GM18519 (cell line): ENCODE results near the gene GOLT1B.
A peak's percentile ranks its signal among the peaks of the same experiment; 100 is the strongest.
"Not testable (repeated sequence)": the region's sequence is repeated elsewhere in the genome, so short reads cannot be mapped to it uniquely, and the experiment has no call there.

Experiments
- ATAC-seq: cut with Tn5 transposase; IDR thresholded peaks from one replicate; pipeline ENCODE4 v1.9.1; 2021; ENCODE audit warnings: mild to moderate bottlenecking, moderate library complexity; ENCODE audit not compliant: unreplicated experiment, low FRiP score

GOLT1B gene, protein sequence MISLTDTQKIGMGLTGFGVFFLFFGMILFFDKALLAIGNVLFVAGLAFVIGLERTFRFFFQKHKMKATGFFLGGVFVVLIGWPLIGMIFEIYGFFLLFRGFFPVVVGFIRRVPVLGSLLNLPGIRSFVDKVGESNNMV

DNA sequence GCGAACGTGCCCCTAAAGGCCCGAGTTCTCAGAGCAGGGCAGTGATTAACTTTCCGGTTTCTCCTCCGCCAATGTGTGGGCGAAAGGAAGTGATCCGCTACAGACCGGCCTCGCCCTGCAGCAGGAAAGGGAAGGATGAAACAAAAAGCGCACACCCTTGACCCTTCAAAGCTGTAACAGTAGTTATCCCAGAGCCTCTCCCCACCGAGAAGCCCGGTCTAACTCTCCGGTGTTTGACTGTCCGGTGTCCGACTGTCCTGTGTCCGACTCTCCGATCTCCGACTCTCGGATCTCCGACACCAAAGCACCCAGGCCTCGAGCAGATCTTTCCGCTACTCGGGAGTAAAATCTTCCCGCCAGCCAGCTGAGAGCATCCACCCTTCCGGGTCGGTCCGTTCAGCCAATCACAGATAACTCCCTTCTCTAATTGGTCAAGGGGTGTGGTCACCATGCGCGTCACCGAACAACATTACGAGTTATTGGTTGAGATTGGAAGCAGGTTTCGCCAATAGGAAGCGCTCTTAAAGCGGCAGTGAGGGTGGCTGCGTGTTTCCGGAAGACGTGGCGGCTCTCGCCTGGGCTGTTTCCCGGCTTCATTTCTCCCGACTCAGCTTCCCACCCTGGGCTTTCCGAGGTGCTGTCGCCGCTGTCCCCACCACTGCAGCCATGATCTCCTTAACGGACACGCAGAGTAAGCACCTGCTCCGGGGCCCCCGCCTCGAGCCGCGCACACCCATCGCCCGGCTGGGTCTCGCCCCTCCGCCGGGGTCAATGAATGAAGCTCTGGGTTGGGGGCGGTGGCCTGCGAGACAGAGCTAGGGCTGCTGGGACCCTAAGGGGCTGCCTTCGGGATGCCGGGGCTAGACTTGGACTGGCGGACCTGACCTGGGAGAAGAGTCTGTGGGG lies at the start of gene GOLT1B, which contains the start of gene RECQL:
Gene GOLT1B (plus strand): TSS at position 532 of the 906 bp plus-strand sequence. CDS start 135 bp downstream, at position 667.
Gene RECQL (minus strand): TSS at position 378 of the 906 bp plus-strand sequence. CDS start 2,065 bp downstream, outside the sequence.
- ATAC-seq, result peak; percentile 99

DNA sequence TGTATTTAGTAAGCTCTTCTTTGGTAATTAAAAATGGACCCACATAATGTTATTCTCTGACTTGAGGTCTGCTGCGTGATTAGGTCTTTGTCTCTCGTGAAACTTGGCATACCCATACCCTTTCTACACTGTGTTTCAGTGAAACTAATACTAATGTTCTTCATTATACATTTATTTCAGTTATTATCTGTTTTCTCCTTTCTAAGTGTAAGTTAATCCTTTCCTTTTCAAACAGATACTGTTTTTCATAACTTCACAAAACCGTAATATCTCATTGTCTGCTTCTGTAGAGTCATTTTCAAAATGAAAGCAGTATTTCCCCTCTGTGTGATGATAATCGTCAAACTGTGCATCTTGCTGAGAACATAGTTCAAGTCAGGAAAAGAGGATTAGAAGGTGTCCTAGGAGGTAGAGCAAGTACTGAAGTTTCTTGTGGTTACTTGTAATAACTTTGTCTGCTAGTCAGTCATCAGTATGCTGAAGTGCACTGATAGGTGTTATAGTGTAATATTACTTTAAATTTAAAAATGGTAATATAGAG lies 48.2 kb upstream of the GOLT1B start:
- no peak for ATAC-seq

DNA sequence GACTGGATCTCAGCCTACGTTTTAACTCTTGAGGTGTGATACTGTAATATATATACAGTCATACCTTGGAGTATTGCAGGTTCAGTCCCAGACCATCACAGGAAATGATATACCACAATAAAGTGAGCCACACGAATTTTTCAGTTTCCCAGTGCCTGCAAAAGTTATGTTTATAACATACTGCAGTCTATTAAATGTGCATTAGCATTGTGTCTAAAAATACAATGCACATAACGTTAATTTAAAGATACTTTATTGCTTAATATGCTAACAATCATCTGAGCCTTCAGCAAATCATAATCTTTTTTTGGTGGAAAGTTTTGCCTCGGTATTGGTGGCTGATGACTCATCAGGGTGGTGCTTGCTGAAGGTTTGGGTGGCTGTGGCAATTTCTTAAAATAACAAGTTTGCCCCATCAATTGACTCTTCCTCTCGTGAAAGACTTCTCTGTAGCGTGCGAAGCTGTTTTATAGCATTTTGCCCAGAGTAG lies 45.3 kb upstream of the GOLT1B start:
- ATAC-seq, result no peak

DNA sequence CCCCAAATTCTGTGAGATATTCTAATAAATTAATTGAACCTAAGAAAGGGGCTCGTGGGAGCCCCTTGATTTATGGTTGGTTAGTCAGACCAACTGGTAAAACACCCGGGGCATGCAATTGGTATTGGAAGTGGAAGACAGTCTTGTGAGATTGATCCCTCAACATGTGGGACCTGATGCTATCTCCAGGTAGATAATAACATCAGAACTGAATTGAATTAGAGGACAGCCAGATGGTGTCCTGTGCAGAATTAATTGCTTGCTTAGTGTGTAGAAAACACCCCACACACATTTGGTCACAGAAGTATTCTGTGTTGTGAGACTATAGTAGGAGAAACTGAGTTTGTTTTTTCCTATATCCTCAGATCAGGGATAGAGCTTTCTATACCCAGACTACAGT lies 42.1 kb upstream of the GOLT1B start:
- no peak for ATAC-seq

DNA sequence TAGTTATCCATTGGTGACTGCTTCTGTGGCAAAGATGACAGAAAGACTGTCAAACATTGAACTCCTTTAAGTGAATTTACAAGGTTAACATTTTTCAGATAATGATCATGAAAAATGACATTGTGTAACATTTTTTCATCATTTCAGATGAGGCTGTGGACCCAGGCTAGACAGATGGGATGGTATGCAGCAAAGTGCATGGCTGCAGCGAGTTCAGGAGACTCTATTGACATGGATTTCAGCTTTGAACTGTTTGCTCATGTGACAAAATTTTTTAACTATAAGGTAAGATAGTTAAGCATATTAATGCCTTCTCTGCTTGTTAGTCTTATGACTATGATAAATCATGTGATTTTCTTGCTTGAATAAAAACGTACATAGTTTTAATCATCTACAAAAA lies 34.3 kb upstream of the GOLT1B start:
- not testable (repeated sequence) for ATAC-seq

DNA sequence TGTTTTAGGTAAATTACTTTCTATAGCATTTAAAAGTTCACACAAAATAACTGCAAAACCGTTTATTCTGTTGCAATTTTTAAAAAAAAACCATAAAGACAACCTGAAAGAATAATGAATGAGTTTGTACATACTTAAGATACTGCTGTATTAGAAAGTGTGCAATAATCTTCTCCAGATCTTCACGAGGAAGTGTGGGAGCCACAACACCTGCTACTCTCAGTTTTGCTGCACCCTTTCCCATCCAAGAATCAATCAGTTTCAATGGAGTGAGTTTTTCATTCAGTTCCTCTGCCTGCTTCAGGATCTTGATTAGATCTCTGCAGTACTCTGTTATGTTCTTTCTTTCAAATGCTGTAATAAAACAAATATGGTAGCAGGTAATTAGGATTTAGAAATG lies 30.3 kb upstream of the GOLT1B start:
- no peak for ATAC-seq

DNA sequence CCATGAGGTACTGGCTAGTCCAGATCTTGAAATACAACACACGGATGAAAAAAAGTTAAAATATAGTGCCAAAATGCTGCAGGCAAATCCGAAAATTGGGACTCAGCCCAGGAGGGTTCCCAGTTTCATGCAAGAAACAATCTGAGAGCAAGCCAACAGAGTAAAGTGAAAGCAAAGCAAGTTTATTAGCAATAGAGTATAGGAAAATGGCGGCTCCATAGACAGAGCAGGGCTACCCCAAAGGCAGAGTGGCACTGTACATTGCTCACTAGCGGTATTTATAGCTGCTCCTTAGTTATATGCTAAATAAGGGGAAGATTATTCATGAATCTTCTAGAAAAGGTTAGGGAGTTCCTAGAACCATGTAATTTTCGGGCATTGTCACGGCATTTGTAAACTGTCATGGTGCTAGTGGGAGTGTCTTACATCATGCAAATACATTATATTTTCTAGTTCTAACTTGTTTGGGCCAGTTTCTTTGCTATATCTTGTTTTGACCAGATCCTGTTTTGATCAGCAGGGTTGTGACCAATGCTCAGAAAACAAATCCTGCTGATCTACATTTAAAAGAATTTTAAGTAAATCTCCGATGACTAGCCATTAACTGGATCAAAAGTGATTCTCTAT lies 29.3 kb upstream of the GOLT1B start:
- ATAC-seq, result no peak

DNA sequence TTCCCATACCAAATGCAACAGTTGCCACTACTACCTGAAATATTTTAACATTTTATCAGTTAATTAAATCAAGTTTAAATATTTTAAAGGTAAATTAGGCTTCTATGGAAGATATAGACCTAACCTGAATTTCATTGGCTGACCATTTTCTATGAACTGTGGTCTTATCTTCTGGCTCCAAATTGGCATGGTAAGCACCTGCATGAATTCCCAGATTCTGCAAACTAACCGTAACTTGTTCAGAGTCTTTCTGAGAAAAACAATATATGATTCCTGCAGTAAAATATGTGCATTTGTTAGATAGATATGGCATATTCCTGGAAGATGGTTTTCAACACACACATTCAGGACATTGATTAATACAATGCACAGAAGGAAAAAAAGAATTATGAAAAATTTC lies 26.0 kb upstream of the GOLT1B start:
- no peak for ATAC-seq

DNA sequence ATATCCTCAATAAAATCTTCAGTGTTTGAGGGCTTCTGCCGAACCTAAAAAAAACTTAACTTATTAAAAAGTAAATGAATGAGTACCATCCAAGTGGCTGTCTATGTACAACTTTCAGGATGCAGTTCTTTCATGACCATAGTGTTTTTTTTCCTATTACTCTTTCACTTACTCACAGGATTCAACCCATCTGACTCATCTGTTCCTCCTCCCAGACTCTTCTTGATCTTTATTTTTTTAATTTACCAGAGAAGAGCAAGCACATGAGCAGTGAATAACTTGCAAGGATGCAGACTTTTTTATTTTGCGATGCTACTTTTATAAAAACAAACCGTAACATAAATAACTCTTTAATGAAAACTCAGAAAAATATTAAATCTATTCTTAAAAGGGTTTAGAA lies 24.6 kb upstream of the GOLT1B start:
- ATAC-seq, result no peak

DNA sequence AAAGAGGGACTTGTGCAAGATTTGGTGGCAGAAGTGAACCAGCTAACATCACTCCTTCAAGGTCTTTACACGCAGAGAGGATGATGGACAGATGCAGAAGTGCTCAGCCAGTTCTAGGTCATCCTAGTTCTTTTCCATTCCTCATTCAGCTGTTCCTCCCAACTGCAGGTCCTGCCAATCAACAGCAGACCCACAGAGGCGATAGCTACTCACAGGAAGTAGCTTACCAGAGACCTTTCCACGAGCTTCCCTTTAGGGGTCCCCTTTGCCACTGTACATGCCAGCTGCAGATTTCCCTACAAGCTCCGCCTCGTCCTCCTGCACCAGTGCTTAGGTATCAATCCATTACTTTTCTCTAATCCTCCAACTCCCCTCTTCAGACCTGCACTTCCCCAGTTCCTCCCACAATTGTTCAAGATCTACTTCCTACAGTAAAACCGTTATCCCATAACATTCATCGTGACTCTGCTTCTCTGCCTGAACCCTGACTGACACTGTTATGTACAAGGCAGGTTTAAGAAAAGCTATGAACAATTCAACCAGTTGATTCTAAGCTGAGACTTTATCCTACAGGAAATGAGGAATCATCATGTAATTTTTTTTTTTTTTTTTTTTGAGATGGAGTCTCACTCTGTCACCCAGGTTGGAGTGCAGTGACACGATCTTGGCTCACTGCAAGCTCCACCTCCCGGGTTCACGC lies 22.7 kb upstream of the GOLT1B start:
- no peak for ATAC-seq

DNA sequence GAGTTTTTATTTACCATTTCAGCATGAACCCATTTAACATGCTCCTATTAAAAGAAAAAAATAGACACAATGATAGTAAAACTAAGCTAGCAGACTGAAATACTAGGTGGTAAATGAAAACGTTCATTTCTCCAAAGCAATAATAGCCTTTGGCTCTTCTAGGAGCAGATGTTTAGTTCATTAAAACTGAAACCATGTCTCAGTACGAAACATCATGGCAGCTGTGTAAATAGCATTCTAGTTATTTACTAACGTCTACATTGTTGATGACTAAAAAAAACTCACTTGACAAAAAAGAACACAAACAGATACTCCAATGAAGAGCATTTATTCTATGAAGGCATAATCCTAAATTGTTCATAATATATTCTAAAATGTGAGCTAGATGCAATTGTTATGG lies 18.1 kb upstream of the GOLT1B start:
- ATAC-seq, result no peak

DNA sequence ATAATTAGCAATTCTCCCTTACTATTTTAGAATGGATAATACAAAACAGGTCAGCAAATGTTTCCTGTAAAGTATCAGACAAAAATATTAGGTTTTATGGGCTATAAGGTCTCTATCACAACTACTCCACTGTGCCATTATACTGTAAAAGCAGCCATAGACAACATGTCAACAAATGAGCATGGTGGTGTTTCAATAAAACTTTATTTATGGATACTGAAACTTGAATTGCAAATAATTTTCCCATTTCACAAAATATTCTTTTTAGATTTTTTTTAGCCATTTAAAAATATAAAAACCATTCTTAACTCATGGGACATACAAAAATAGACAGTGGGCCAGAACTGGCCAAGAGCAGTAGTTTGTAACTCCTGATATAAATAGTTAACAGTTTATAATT lies 15.6 kb upstream of the GOLT1B start:
- no peak for ATAC-seq

DNA sequence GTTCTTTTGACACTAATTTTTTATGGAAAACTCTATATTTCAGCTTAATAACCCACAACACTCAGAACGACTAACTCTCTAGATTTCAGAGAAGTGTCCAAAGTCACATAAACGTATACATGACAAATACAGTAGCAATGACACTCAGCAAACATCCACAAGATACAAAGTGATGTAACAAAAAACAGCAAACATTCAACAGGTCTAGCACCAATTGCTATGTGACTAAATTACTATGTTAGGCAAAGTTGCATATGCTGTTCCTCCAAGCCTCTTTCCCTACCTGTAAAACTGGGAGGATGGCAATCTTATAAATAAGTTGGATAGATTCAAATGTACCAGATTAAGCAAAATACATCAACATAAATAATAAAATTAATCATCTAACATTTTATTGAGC lies 1.8 kb upstream of the GOLT1B start:
- no peak for ATAC-seq

DNA sequence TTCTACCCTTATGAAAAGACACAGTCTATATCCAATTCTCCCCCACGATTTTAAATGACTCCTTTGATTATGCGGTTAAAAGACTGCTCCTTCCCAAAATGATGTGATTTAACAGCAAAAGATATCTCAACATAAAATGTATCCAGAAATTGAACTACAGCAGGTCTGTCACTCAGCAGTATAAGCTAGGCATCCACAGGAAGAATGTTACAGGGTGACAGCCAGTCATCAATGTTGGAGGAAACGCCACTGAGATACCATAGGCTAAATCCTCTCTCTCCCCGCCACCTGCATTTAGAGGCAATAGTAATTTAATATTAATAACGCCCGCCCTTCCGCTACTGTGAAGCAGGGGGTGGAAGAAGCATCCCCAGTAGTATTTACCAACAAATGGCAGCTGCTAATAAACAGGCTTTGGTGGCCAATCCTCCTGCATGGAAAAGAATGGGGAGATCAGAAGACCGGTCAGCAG lies 767 bp upstream of the GOLT1B start:
- ATAC-seq, result no peak

DNA sequence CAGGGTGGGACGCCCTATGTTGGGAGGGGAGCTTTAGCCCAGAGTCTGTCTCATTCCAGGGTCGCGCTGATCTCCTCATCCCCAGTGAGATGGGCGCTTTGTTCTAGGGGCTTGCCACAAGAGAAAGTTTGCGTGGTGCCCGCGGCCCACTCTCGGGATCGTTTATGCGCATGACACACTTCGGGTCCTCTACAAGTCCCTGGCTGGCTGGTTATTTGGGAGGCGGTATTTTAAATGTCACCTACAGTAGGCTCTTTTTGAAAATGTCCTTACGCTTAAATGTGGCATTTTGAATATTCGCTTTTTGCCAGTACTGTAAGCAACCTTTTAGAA lies 541 bp downstream of the GOLT1B start:
- ATAC-seq, result no peak

DNA sequence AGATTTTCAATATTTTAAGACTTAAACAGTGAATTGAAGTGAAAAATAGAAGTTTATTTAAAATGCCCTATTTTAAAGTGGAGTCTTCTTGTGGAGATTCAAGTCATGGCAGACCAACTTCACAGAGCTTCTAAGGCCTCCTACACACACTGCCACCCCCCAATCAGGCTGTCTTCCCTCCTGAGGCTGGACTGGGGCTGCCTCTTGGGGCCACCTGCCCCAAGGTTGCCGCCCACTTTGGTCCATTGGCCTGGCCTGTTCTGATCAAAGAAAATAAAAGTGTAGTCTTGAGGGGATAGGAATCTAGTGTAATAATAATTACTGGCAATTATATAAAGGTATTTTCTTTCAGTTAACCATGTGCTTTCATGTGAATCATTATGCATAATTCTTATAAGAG lies 1.3 kb downstream of the GOLT1B start:
- ATAC-seq, result no peak

DNA sequence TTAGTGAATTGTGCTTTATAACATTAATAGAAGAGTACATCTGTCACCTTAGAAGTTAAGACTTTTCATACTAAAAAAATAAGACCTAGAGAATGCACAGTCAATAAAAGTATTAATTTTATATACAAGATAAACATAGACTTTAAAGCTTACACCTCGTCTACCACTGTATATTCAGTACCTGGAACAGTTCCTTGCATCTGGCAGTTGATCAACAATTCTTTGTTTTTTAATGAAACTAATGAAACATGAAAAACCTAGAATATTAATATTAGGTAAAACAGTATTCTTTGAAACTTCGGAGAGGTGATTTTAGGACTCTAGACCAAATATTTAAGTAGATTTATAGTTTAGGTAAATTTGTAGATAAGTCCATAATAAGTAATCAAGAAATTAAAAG lies 4.3 kb downstream of the GOLT1B start:
- no peak for ATAC-seq

DNA sequence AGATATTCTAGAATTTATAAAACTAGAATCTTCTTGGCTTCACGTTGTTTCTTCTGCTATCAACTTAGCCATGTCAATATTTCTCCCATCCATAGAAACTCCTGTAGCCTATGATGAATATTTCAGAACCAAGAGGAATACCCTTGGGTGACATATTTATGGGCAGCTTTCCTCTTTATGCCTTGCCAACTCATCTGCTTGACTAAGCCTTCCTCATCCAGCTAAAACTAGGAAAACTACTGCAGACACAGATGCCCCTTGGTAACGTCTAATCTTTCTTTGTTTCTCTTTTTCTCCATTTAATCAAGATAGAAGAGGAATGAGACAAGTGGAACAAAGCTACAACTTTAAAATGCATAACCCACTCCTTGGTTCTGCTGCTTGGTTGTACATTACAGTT lies 6.3 kb downstream of the GOLT1B start:
- no peak for ATAC-seq

DNA sequence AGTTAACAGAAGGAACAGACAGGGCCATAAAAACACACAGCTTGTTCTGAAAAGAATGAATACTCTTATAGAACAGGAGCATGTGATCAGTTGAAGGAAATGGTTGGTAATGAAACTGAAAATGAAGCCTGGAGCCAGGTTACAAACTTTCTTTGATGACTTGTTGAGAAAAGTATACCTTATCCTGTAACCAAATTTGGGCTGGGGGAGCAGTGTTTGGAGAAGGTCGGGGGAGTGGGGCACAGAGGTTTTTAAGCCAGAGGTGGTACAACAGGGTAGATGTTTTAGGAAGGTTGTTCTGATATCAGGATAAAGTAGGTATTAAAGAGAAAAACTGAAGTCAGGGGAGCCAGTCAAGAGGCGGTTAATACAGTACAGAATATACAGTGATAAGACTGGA lies 8.2 kb downstream of the GOLT1B start:
- peak; percentile 92 for ATAC-seq

DNA sequence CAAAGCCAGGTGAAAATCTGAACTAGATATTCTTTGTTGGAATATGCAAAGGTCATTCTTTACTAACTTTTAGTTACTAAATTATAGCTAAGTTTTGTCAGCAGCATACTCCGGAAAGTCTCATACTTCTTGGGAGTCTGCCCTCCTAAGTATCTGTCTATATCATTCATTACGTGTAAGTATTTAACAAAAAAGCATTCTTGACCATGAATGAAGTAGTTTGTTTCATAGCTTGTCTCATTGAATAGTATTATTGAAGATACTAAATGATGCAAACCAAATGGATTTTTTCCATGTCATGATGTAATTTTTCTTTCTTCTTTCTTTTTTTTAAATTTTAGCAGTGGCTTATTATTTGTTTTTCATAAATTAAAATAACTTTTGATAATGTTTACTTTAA lies 14.7 kb downstream of the GOLT1B start:
- ATAC-seq, result no peak

DNA sequence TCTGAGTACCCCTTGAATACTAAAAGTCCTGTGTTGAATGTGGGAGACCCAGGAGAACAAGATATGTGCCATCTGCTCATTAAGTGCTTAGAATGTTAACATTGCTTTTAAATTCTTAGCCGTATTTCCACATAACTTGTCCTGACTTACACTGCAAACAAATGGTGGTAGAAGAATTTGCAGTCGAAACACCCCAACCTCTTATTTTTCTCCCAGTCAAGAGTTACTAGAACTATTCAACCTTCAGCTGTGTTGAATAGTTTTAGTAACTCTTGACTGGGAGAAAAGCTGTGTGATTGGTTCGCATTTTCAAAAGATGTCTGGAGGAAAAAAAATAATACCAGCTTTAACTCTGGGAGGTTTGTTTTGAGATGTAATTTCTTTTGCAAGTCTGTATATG lies 16.9 kb downstream of the GOLT1B start:
- no peak for ATAC-seq
